GM19351 (cell line): ENCODE results near the gene SSTR5.
"Not testable (repeated sequence)": the region's sequence is repeated elsewhere in the genome, so short reads cannot be mapped to it uniquely, and the experiment has no call there.

Source experiments
- ATAC-seq: cut with Tn5 transposase; IDR thresholded peaks from one replicate; pipeline ENCODE4 v1.9.1; 2021; ENCODE audit warnings: mild to moderate bottlenecking, moderate library complexity; ENCODE audit not compliant: unreplicated experiment

The SSTR5 gene

DNA sequence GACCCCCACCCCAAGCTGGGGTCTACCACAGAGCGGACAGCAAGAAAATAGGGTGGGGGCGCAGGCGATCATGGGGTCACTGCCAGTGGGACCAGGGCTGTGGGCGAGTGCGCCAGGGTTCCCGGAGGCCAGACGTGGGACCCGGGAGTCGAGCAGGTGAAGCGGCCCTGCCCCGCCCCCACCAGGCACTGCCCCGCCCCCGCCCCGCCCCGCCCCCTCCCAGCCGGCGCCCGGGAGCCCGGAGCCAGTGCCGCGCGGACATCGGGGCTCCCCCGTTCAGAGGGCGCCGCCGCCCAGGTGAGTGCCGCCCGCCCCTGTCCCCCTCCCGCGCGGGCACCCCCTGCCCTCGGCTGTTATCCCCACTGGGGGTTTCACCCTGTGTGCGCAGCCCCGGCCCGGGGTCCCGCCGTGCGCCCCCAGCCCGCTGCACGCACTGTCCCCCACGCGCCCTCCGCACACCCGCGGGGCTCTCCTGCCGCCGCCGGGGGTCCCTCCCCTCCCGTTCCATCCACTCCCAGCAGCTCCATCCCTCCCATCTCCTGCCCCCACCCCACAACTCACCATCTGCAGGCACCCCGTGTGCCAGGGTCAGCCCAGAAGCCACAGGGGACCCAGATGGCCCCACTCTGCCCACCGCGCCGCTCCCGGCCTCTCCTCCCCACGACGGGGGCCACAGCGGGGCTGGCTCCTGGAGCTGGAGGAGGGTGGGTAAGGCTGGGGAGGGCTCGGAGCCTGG, at the start of gene SSTR5:
Gene SSTR5, plus strand, starts transcription at position 222 of the 736 bp plus-strand sequence. CDS start 6,122 bp downstream, outside the sequence.
- no peak for ATAC-seq

DNA sequence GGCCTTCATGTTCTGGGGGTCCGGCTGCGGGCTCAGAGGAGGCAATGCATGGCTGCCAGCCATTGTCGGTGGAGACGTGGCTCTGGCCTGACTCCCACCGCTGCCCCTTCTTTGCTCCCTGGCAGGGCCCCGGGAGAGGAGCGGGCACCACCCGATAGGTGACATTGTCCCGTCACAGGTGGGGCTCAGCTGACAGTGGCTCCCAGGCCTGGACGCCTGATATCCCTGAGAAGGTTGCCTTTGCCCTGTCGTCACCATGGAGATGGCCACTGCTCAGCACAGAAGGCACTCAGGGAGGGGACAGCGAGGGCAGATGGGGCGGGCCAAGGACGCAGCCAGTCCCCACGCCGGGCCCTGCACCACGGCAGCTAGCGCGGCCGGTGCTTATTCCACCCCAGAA, 48.4 kb upstream of the SSTR5 start:
- ATAC-seq = no peak

DNA sequence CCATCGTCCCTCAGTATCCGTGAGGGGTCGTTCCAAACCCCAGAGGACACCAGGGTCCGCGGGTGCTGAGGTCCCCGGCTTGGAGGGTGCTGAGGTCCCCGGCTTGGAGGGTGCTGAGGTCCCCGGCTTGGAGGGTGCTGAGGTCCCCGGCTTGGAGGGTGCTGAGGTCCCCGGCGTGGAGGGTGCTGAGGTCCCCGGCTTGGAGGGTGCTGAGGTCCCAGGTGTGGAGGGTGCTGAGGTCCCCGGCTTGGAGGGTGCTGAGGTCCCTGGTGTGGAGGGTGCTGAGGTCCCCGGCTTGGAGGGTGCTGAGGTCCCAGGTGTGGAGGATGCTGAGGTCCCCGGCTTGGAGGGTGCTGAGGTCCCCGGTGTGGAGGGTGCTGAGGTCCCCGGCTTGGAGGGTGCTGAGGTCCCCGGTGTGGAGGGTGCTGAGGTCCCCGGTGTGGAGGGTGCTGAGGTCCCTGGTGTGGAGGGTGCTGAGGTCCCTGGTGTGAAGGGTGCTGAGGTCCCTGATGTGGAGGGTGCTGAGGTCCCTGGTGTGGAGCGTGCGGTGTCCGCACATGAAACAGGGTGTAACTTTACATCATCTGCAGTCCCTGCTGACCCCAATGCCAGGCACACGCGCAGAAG, 47.3 kb upstream of the SSTR5 start:
- not testable (repeated sequence) for ATAC-seq

DNA sequence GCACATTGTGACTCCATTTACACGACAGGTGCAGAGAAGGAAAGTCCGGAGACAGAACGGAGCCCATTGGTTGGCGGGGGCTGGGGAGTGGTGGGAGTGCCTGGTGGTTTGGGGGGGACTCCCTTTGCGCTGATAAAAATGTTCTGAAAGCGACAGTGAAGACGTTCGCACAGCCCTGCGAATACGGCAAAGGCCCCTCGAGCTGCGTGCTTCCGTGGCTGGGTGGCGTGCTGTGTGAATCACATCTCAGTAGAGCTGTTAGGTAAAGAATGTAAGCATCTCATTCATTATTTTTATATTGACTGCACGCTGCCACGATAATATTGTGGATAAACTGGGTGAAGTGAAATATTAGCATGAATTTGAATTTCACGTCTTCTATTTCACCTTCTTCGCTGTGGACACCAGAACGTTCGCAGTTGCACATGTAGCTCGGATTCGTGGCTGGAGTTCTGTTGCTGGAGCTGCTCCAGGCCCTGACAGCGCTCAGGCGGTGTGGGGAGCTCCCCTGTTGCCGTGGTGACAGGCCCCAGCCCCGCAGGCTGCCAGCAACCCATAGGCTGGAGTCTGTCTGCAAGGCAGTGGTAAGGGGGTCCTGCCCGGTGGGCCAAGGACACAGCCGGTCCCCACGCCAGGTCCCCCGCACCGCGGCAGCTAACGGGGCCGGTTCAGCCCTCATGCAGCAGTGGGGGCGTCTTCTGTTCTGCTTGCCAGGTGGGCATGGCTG, 46.3 kb upstream of the SSTR5 start:
- no peak for ATAC-seq

DNA sequence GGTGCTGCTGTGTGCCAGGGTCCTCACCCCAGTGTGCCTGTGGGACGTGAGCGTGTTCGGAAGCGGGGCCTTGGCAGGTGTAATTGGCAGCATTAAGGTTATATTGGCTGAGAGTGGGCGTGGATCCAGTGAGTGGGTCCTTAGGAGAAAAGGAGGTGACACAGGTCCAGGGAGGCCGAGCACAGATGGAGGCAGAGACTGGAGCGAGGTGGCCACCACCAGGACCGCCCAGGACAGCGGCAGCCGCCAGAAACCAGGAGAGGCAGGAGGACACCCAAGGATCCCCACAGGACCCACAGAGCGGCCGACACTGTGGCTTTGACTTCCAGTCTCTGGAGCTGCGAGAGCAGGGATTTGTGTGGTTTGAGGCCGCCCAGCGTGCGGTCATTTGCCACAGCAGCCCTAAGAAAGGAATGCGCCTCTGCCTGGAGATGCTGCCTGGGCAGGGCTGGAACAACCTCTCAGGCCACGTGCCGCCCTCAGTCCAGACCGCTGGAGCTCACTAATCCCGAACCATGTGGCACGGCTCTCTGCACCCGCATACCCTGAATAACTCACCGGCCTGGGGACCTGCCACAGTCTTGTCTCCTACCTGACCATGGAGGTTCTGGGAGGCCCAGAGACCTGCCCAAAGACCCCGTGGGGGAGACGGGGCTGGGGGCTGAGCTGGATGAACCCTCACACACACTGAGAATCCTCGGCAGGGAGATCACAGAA, 45.6 kb upstream of the SSTR5 start:
- ATAC-seq = no peak

- ATAC-seq = no peak
Observed at GRCh38 chr16:1027501-1027815, 45.1 kb upstream of the SSTR5 start.

DNA sequence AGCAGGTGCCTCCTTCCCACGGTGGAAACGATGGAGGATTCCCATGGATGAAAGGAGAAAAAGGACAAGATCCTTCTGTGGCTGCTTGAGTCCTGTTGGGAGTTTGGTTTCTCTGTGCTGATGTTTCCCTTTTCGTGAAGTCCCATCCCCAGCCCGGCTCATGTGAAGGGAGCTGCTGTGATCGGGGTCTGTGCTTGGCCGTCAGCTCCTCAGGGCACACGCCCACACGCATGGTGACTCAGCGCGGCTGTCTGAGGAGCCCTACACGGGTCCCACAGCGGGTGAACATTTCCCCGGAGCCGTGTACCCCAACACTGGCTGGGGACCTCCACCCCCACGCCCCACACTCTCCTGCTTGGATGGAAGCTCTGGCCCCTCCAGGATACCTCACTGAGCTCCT, 44.5 kb upstream of the SSTR5 start:
- ATAC-seq = no peak

DNA sequence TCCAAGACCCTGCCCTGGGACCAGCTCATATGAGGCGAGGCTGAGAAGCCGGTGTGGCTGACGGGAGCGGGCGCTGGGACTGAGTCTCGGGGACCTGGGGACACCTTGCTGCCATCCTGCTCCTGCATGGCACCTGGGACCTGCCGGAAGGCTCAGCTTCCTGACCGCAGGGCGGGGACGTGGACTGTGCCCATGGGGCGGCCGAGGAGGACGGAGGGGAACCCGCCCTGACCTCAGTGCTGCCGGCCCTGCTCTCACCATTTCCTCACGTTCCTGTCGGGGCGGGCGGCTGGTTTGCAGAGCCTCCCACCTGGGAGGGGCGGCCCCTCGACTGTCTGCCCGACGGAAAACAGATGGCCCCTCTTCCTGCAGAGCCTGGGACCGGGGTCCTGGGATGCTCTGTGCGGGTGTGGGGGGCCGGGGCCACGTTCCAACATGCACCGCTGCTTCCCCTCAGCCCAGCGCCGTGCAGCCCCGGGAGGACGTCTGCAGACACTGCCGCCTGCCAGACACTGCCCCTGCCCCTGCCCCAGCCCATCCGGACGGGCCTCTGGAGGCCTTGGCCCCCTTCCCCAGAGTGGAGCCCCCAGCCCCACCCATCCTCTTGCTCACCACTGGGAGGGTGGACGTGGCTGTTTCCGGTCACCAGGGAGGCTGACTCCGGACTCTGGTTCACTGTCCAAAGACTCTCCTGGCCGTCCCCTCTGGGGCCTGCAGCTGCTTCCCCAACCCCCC, 43.9 kb upstream of the SSTR5 start:
- no peak for ATAC-seq

DNA sequence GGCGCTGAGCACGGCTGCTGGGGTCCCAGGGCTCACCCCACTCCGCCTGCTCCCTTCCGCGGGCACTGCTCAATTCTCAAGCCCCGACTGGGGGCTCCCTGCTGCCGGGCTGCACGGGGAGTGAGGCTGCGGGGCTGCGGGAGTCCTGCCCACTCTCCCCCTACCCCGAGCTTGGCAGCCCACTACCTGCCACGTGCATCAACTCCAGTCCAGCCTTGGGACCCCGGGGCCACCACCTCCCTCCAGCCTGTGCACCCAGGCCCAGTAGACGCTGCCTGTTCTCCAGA, 43.3 kb upstream of the SSTR5 start:
- ATAC-seq = no peak

DNA sequence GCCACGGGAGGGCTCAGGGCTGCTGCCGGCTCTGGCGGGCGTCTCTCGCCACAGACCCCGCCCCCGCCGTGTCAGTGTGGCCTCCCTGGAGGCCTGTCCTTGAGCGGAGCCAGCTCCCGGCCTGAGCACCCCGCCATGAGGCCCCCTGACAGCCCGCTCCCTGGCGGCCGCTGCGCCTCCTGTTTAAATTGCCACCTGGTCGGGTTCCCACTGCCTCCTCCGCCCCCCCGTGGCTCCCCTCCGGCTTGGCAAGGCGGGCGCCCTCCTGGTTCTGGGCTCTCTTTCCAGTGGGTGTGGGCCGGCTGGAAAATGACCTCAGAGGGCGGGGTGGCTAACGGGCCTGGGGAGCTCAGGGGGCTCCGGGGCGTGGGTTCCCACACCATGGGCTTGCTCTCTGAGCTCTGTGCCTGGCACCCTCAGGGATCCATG, 42.1 kb upstream of the SSTR5 start:
- no peak for ATAC-seq

DNA sequence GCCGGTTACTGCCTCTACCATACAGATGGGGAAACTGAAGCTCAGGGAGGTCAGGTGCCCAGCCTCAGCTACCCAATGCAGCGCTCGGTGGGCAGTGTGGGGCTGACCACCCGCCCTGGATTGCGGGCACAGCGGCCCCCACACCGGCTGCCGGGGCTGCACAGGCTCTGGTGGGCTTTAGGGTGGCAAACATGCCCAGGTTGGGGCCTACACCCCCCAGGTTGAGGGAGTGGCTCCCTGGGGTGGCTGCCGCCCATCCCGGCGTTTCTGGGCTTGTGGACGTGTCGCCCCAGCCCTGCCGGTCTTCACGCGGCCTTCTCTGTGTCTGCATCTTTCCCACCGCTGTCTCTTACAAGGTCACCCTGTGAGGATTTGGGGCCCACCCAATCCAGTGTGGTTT, 40.9 kb upstream of the SSTR5 start:
- ATAC-seq = no peak

DNA sequence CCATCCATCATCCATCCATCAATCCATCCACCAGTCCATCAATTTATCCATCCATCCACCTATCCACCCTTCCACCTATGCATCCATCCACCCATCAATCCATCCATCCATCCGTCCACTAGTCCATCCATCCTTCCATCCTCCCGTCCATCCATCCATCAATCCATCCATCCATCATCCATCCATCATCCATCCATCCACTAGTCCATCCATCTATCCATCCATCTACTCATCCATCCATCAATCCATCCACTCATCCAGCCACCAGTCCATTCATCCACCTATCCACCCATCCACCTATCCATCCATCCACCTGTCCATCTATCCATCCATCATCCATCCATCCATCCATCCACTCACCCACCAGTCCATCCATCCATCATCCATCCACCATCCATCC, 39.9 kb upstream of the SSTR5 start:
- ATAC-seq = no peak

DNA sequence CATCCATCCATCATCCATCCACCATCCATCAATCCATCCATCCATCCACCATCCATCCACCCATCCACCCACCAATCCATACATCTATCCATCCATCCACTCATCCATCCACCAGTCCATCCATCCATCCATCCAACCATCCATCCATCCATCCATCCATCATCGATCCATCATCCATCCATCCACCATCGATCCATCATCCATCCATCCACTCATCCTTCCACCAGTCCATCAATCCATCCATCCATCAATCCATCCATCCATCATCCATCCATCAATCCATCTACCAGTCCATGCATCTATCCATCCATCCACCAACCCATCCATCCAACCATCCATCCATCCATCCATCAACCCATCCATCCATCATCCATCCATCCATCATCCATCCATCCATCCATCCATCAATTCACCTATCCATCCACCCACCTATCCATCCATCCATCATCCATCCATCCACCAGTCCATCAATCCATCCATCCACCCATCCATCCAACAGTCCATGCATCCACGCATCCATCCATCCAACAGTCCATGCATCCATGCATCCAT, 39.3 kb upstream of the SSTR5 start:
- no peak for ATAC-seq

DNA sequence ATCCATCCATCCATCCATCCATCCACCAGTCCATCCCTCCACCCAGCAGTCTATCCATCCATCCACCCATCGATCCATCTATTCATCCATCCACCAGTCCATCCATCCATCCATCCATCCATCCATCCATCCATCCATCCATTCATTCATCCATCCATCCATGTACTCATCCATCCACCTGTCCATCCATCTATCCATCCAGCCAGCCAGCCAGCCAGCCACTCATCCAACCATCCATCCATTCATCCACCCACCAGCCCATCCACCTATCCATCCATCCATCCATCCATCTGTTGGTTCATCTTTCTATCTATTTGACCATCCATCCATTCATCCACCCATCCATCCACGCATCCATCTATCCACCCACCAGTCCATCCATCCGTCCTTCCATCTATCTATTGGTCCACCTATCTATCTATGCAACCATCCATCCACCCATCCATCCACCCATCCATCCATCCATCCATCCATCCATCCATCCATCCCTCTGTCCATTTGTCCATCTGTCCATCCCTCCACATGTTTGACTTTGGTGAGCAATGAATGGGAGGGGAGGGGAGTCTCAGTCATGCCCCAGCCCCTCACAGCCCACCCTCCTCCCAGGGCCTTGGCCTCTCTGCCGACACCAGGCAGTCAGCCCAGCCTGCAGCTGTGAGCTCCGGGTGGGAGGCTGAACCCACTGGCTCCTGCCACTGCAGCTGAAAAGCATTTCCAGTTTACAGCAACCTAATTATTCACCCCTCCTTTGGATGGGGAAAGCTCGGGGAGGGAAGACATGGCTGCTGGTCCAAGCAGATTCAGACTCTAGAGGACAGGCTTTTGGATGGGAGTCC, 38.1 kb upstream of the SSTR5 start:
- no peak for ATAC-seq

DNA sequence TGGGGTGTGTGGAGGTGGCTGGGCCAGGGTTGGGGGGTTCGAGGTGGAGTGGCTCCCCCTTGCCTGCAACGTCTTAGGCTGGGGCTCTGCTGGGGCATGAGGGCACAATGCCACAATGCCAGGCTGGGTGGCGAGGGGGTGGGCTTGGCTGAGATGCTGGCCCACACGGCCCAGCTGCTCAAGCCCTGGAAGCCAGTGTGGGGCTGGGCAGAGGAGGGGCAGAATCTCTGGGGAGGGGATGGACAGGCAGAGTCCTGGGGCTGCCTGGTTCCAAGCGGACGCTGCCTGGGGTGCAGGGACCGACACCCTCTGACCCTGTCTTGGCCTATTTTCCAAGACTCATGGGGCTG, 37.5 kb upstream of the SSTR5 start:
- no peak for ATAC-seq

GRCh38 chr16:1036166-1036565, 36.4 kb upstream of the SSTR5 start:
- no peak for ATAC-seq

DNA sequence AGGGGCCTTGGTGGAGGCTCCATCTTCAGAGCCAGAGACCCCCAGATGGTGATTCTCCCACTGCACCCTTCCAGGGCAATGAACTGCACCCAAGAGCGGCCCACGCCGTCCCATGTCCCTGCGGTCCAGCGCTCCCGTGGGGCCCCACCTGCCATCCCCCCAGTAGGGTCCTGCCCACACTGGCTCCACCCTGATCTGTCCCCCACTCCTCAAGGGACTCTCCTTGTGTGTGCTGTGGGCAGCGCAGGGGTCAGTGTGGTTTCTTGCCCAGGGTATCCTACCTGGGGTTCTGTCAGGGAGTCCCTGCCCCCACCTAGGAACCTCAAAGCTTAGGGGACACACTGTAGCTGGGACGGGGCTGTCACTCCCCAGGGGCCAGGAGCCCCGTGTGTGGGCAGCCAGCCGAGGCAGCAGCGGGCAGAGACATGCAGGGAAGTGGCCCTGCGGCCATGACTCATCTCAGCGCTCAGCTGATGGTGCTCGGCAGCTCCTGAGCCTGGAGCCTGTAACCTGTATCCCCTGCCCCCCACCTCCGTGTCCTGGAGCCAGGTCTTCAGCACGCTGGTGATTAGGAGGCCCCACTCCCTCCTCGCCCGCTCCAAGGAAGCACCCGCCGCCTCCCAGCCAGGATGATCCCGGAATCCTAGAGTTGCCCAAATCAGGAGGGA, 35.7 kb upstream of the SSTR5 start:
- ATAC-seq = no peak

DNA sequence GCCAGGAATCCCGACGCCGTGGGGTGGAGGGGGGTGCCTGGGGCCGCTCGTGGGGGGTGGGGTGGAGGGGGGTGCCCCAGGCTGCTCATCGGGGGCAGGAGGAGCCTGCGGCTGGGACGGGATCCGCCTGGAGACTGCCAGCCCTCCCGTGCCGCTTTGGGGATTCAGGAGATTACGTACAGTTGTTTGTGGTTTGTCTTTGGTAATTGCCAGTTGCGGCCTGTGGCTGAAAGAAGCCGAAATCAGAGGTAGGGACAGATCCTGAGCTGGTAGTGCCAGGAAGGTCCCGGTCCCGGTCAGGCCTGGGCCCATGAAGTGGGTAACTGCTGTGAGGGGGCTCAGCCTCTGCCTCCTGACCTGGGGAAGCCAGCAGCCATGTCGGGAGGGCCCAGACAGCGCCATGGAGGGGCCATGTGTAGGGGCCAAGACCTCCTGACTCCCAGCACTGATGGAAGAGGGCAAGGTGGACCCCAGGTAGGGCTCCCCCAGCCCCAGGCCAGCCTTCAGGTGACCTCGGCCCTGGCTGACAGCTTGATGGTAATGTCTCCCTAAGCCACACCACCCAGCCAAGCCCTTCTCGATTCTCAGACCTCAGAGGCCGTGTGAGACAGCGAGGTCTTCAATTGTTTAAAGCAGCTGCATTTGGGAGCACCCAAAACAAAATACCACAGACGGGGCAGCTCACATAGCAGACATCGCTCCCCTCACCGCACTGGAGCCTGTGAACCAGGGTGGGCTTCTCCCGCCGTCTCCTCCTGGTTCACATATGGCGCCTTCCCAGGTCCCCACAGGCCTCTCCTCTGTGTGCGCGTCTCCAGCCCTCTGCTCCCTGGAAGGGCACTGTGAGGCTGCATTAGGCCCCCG, 34.9 kb upstream of the SSTR5 start:
- ATAC-seq = no peak

- no peak for ATAC-seq
Observed at GRCh38 chr16:1038932-1039331, 33.6 kb upstream of the SSTR5 start.
